HG03095 (cell line): Measurements from ENCODE around the gene TMEM132C.

Experiments used
- ATAC-seq: cut with Tn5 transposase; IDR thresholded peaks from one replicate; pipeline ENCODE4 v1.9.1; 2021; ENCODE audit warnings: moderate library complexity; ENCODE audit not compliant: unreplicated experiment

TMEM132C gene

DNA sequence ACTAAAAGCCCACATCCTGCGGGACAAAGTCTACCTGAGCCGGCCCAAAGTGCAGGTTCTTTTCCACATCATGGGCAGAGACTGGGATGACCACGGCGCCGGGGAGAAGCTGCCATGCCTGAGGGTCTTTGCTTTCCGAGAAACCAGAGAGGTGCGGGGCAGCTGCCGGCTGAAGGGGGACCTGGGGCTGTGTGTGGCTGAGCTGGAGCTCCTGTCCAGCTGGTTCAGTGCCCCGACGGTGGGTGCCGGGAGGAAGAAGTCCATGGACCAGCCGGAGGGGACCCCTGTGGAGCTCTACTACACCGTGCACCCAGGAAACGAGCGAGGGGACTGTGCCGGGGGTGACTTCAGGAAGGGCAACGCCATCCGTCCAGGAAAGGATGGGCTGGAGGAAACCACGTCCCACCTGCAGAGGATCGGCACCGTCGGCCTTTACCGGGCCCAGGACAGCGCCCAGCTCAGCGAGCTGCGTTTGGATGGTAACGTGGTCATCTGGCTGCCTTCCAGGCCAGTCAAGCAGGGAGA lies 148.1 kb downstream of the TMEM132C start:
- no peak for ATAC-seq

DNA sequence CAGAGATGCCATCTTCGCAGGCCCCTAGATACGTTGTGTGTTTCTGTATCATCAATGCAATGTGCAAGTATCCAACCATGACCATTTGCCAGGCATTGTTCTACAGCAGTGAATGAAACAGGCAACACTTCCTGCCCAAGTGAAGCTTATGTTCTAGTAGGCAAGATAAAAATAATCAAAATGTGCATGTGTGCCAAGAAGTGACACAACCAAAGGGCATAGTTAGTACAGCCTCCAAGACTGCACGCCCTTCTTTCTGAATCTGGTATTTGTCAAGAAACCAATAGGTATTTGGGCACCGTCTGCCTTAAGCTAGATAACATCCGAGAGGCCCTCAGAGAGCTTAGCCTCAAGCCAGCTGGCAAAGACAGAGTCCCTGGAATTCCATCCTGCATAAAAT lies 152.0 kb downstream of the TMEM132C start:
- ATAC-seq: no peak

DNA sequence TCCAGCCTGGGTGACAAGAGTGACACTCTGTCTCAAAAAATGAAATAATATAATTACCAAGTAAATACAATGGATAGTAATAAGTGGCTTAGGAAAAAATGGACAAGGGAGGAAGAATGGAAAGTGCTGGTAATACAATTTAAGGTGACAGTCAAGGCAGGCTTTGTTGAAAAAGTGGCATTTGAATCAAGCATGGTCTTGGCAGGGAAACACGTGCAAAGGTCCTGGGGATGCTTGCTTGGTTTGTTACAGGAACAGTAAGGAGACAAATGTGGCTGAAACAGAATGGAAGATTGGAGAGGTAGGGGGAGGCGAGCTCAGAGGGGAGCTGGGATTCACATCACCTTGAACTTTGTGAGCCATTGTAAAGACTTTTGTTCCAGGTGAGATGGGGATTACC lies 153.2 kb downstream of the TMEM132C start:
- no peak for ATAC-seq

DNA sequence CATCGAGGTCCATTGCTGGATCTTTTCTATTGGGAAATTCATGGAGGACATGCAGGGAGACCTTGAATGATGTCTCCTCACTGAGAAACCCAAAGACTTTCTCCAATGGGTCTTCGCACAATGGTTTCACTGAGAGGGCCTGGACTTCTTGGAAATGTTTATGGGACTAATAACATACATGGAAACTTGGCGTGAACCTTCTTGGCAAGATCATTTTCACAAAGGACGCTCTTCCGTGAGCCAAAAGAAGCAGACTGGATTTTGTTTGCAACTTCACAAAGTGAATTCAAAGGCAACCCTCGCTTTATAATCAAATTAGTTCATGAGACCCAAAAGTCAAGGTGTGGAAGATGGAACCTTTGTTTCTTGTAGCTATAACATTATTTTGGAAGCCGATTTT lies 154.4 kb downstream of the TMEM132C start:
- no peak for ATAC-seq

DNA sequence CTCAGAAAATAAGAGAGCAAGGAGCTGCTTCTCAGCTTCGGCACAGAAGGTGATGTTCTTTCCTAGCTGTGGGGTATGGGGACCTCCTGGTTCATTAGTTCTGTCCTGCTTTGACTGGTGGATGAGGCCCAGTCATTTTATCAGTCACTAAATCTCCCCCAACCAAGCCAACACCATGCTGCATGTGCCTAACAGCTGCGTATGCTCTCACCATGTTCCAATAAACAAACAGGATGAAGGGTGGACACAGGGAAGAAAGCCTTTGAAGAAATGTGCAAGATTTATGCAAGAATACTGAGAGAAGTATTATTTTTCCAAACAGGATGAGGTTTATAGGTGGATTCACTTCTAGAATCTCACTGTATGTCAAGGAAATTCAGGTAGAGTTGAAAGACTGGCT lies 156.2 kb downstream of the TMEM132C start:
- ATAC-seq: no peak

DNA sequence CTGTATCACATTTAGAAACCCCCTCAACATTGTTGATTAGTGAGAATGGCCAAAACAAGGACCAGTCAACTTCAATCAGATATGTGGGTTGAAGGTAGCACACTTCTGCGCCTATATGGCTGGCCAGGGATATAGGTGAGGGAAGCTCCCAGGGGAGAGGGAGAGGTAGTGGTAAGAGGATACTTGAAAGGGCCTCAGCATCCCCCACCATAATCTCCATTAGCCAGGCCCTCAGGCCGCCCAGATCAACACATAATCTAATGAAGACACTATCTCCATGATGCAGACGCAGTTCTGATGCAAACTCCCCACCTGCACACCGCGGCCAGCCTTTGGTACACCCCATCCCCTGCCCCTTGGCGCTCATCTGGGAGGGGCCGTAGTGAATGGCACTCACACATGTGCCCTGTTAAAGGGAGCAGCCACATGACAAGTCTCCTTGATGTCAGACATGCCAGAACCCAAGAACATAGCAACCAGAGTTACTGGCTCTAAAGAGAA lies 158.0 kb downstream of the TMEM132C start:
- ATAC-seq: no peak

DNA sequence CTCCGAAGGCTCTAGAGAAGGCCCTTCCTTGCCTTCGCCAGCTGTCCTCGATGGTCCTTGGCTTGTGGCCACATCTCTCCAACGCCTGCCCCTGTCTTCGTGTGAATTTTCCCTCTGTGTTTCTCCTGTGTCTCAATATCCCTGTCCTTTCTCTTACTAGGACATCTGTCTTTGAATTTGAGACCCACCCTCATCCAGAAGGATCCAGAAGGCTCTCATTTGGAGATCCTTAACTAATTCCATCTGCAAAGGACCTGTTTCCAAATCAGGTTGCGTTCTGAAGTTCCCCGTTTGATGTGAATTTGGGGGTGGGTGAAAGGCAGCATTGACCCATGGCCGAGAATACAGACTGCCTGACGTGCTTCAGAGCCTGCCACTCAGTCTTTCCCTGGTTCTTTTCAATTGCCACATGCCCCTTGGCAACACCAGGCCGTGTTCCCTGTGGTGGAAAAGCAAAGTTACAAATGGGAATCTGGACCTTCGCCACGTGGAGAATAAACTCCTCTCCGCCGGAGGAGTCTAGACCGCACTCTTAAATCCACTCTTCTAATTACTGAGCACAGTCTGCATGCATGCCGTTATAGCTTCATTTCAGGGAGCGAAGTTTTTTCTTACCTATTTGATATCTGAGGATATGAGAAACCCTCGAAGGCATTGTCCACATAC lies 158.8 kb downstream of the TMEM132C start:
- no peak for ATAC-seq

DNA sequence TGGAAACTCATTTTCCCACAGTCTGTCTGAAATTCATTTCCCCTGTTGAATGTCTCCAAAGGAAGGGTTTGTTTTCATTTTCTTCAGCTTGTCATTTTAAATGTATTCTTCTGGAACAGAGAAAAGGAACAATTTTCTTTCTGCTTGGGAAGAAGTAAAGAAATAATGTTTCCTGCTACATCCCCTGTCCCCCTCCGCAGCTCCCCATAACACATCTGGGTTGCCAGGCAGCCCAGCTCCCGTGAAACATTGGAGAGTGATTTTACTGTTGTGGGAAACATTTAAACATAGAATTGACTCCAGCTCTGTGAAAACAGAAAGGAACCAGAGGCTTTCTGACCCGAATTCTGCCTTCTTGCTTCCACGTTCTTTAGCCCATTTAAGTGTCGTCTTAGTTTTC lies 159.5 kb downstream of the TMEM132C start:
- no peak for ATAC-seq

DNA sequence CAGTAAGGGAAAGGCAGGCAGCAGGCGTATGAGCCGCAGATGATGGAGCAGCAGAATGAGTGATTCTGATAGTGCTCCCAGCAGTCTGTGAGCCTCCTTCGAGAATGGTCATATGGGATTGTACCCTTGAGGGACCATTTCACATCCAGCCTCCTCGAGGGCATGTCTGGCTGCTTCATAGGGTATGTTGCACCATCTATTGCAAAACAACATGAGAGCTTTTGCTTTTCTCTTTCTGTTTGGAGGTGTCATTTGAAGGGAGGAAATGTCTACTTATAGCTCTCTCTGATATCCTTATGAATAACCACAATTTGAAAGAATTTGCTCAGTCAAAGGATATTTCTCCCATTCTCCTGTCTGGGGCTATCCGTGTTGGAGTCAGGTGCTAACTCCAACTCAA lies 172.8 kb downstream of the TMEM132C start:
- no peak for ATAC-seq

DNA sequence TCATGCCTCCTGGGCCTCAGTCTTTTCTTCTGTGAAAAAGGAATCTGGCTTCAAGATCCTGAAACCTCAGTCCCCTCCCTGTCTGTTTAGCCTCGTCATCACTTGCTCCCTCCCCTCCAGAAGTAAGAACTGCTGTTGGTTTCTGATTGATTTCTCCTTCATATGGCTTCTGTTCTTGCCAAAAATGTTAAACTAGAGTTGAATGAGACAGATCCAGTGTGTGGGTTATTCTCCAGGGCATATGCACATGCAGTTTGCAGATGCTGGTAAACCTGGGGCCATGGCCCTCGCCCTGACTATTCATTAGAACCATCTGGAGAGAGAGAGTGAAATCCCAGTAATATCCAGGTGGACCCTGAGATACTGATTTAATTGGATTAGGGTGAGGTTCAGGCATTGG lies 175.1 kb downstream of the TMEM132C start:
- ATAC-seq: no peak

DNA sequence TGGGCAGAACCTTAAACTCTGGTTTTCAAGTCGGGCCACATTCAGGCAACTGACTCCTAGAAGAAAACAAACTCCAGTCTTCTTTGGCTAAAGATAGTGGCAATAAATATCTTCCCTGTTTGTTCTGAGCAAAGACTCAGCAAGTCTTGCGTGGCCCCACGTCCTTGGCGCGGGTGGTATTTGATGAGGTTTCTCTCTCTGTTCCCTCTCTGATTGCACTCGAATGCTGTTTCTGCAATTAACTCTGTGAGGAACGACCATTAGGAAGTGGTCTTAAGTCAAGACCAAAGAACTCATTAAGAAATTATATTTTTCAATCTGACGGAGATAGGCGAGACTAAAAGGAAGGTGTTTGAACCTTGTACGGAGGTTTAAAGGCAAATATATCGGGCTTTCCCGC lies 177.6 kb downstream of the TMEM132C start:
- no peak for ATAC-seq

DNA sequence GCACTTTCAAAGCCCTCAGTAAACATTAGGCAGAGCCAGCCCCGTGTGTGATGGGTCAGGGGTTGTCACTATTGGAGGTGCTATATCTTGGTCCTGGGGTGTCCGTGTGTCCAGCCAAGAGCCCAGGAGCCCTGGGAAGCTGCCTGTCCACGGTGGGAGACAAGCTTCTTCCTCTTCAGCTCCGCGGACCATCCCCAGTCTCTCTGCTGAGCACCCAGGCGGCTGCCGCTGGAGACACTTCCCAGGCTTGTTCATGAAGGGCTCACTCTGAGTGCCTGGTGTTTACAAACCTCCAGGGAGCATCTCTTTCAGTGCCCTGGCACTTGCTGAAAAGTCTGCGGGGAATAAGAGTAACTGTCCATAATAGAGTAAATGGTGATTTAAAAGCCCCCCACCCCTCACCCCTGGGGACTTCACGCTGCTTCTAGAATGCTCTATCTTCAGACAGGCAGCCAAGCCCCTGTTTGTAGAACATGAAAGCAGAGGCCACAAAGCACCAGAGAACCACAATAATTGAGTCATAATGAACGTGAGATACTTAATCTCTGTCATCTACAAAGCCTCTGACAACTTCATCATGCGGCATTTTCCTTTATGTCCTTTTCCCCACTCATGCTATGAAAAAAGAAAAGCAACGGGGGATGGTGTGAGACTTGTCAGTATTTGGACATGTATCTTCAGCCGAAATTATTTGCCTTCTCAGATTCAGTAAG lies 178.6 kb downstream of the TMEM132C start:
- no peak for ATAC-seq

DNA sequence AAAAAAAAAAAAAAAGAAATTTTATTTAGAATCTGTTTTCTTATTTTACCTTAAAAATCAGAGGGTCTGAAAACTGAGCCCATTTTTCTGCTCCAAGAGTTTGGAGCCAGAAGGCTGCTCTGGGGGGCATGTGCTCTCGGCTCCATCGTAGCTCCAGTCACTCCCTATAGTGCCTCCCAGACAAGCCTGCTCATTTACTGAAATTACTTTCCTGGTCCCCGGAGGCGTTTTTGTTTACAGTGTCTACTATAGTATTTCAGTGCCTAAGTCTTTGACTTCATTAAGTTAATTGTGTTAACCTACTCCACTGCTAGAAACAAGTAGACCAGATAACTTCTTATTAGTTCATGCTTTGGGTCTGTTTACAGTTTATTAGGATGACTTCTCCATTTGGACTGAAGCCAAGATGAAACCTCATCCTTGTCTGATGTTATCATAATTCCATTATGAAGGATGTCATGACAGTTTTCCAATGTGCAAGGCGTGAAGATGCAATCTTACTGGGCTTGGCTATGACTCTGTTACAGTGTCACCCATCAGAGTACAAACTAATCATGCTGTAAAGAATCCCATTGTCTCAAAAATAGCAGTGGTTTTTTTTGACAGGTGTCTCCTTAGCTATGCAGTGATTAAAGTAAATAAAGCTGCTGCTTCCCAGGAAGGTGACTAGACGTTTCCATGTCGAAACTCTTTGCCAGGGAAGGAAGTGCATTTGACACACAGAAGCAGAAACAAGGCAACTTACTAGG lies 182.3 kb downstream of the TMEM132C start:
- no peak for ATAC-seq

DNA sequence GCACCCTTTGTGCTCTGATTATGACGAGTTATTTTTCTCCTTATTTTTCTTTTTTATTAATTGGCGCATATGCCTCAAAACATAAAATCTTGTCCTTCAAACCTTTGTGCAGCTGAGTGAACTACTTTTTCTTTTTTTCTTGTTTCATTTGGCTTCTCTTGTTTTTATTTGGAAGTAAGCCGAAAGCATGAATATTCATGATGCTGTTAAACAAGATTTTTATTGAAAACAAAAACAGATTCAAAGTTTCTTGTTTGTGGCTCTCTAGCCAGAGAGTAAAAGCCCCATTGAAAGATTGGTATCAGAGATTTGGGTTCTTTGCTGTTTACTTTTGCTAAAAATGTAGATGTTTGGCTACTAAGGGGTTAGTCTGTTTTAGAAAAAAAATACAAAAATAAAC lies 183.8 kb downstream of the TMEM132C start:
- ATAC-seq: no peak

DNA sequence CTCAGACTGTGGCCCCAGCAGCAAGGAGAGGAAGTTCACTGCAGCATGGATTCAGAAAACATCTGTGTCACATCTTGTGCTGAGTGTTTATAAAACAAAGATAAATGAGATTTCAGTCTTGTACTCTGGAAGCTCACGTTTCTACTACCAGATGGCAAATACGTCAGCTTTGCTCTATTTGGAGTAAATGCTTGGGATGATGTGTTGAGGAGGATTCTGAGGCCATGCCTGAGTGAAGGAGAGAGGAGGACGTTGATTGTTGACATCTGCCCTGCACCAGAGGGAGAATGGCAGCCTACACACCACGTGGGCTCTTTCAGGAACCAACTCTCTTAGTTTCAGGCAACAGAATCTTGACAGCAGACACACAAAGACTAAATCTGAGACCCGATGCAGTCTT lies 188.9 kb downstream of the TMEM132C start:
- ATAC-seq: no peak

DNA sequence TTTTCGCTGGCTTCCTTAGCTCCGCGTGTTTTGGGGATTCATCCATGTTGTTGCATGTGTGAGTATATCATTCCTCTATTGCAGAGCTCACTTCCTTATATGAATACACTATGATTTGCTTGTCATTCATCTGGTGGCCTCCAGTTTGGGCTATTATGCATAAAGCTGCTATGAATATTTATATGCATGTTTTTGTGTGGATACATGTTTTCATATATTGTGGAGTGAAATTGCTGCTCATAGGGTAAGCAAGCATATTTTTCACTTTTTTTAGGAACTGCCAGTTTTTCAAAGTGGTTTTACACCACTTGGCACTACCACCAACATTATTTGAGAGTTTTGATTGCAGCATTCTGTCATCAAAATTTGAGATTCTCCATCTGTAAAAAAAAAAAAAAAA lies 190.0 kb downstream of the TMEM132C start:
- ATAC-seq: no peak

DNA sequence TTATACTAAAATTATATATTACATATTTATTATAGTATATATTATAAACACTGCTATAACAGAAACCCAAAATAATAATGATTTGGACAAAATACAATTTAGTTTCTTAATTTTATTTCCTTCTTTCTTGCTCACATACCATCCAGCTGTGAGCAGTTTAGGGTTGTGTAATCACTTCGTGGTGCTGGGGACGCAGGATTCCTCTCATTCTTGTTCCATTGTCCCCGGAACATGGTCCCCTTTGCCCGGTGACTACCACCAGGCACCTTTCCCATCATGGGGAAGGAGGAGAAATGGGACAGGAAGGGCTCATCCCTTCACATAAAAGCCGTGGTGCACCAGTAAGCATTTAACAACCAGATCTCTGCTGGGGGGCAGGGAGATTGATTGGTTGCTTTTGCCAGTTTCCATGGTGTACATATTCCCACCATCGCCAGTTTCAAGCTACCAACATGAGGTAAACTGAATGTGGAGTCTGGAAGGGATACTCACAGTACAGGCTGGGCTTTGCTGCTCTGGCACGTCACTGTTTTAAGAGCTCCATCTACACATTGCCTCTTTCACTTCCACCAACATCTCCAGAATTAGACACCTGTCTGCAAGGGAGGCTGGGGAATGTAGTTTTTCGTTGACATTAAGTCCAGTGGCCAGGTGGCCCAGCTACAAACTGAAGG lies 191.5 kb downstream of the TMEM132C start:
- ATAC-seq: no peak

DNA sequence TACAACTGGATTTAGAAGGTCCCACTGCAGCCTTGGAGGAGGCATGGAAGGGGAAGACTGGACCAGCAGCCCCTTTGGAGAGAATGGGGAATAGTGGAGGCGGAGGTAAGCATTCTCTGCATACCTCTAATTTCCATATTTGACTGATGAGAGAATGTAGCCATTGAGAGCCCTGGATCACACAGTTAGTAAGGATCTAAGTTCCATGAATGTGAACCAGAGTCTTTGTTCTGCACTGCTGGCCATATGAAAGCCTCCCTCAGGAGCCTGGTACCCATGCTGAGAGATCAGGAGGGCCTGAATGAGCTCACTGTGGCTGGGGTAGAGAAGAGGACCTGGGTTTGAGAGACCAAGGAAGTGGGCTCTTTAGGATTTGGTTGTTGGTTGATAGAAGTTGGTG lies 192.1 kb downstream of the TMEM132C start:
- no peak for ATAC-seq

DNA sequence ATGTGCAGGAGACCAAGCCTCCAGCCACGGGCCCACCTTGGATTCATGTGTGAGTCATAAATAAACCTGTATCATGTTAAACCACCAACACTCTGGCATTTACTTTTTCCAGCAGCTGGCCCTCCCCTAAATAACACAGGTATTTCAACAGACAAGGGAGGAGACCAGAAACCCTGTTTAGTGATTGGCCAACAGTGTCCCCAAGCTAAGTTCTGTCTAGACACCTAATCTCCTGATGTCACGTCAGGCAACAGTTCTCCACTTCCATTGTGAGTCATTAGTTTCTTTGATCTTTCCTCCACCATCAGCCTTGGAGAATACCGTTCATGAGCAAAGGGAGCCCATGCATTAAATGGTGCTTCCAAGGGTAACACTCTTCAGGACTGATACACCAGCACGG lies 196.9 kb downstream of the TMEM132C start:
- no peak for ATAC-seq

DNA sequence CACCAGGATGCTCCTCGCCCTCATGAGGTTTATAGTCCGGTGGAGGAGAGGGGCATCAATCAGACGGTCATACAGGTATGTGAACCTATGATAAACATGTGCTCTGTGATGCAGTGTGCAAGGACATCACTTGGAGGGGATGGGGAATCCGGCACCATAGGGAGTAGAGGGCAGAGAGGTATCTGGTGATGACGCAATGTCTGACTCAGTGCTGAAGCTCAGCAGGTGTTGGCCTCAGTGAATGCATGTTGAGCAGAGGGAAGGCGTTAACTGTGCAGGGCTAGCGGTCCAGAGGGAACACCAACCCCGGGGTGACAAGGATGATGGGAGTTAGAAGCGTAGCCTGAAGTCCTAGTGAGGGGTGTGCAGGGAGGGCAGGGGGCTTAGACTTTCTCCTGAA lies 200.9 kb downstream of the TMEM132C start:
- ATAC-seq: no peak

DNA sequence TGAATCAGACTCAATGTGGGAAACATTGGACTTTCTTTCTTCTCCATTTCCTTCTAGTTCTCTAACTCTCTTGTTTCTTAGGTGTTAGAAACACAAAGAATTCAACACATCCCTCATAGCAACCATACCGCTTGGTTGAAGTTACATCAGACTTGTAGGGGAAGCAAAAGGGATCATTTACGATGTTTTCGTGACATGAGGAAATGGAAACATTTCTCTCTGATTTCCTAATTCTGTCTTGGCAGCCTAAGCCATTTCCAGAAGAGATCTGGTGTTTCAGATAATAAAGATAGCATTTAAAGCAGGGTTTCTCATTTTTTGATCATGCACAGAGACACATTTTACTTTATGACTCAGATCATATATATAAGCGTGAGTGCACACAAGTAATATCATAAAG lies 202.0 kb downstream of the TMEM132C start:
- ATAC-seq: no peak
